OCI-LY3 (cell line): ENCODE measurements around the gene HECTD4.
"Not testable (repeated sequence)": the region's sequence is repeated elsewhere in the genome, so short reads cannot be mapped to it uniquely, and the experiment has no call there.

Experiments used
- H2AFZ ChIP-seq: fragments of 200-600, 300-600 bp; shearing (Covaris generic); 2 replicates; pipeline ENCODE4 v1.6.0; 2014; ENCODE audit warnings: antibody characterized with exemption, low read depth, low read length
- H3K27ac ChIP-seq: fragments of 200-600, 300-600 bp; sonication (generic); 2 replicates; pipeline ENCODE4 v1.5.1; 2014; ENCODE audit warnings: mild to moderate bottlenecking, low read length, moderate library complexity, mixed read lengths
- H3K27me3 ChIP-seq: fragments of 200-600, 300-600 bp; sonication (generic); 2 replicates; pipeline ENCODE4 v1.6.1; 2014; ENCODE audit warnings: low read depth, low read length, mixed read lengths
- H3K36me3 ChIP-seq: fragments of 200-600, 300-600 bp; sonication (generic); replicated peaks from 2 replicates; pipeline ENCODE3; 2014; ENCODE audit warnings: low read depth, low read length, mixed read lengths
- H3K4me1 ChIP-seq: fragments of 300-600, 200-600 bp; sonication (generic); 2 replicates; pipeline ENCODE4 v1.6.1; 2014; ENCODE audit warnings: low read length, mixed read lengths
- H3K4me2 ChIP-seq: fragments of 200-600, 300-600 bp; sonication (generic); 2 replicates; pipeline ENCODE4 v1.6.1; 2014; ENCODE audit warnings: low read length, mixed read lengths
- H3K4me3 ChIP-seq: fragments of 300-600, 200-600 bp; sonication (generic); 2 replicates; pipeline ENCODE4 v1.5.1; 2014; ENCODE audit warnings: antibody characterized with exemption, mild to moderate bottlenecking, low read length, moderate library complexity
- H3K79me2 ChIP-seq: fragments of 300-600, 200-600 bp; shearing (Covaris generic); 2 replicates; pipeline ENCODE4 v1.6.1; 2014; ENCODE audit warnings: mild to moderate bottlenecking, low read length, mixed read lengths
- H3K9ac ChIP-seq: fragments of 300-600, 200-600 bp; shearing (Covaris generic); 2 replicates; pipeline ENCODE4 v1.6.0; 2014; ENCODE audit warnings: mild to moderate bottlenecking, low read length, moderate library complexity
- H3K9me3 ChIP-seq: fragments of 200-600, 300-600 bp; shearing (Covaris generic); 2 replicates; pipeline ENCODE4 v1.6.1; 2014; ENCODE audit warnings: low read length, mixed read lengths; ENCODE audit not compliant: insufficient read depth
- H4K20me1 ChIP-seq: fragments of 200-600, 300-600 bp; sonication (generic); 2 replicates; pipeline ENCODE4 v1.6.1; 2016; ENCODE audit warnings: low read length, mixed read lengths; ENCODE audit not compliant: insufficient read depth
- CTCF ChIP-seq: fragments of 200-600, 300-600 bp; sonication (generic); IDR thresholded peaks from 2 replicates; pipeline ENCODE4 v1.5.1; 2014; ENCODE audit warnings: antibody characterized with exemption, low read length, low read depth
- EZH2phosphoT487 ChIP-seq: fragments of 200-600 bp; shearing (Covaris generic); IDR thresholded peaks from 2 replicates; pipeline ENCODE4 v1.6.1; 2018; ENCODE audit warnings: antibody characterized with exemption, mixed run types, low read depth

Gene HECTD4

GRCh38 chr12:112341046-112341825 lies 41.0 kb downstream of the HECTD4 start:
- Histone ChIP-seq H3K9me3 (no peaks in the 10 kb centered on the region), H3K36me3 (no peaks in the 10 kb centered on the region), H2AFZ (no peak overlapping the region), H3K4me1 (no peaks in the 10 kb centered on the region), H4K20me1 (no peaks in the 10 kb centered on the region), H3K27me3 (no peaks in the 10 kb centered on the region), H3K79me2 (peaks cover 23% of the 10 kb centered on the region; the same call in 1 of the 2 replicates), H3K9ac (no peak overlapping the region), H3K4me2 (no peak overlapping the region), H3K27ac (no peak overlapping the region), H3K4me3 (no peak overlapping the region)
- TF ChIP-seq CTCF (no peak), EZH2phosphoT487 (no peak)

GRCh38 chr12:112340230-112340629 lies 42.0 kb downstream of the HECTD4 start:
- Histone ChIP-seq H3K4me3 (no peak overlapping the region), H4K20me1 (no peaks in the 10 kb centered on the region), H3K4me2 (no peak overlapping the region), H3K4me1 (no peaks in the 10 kb centered on the region), H3K9ac (no peak overlapping the region), H3K36me3 (no peaks in the 10 kb centered on the region), H3K27me3 (no peaks in the 10 kb centered on the region), H3K79me2 (peaks cover 23% of the 10 kb centered on the region; the same call in 1 of the 2 replicates), H2AFZ (no peak overlapping the region), H3K27ac (no peak overlapping the region), H3K9me3 (no peaks in the 10 kb centered on the region)
- TF ChIP-seq CTCF (no peak), EZH2phosphoT487 (no peak)

DNA sequence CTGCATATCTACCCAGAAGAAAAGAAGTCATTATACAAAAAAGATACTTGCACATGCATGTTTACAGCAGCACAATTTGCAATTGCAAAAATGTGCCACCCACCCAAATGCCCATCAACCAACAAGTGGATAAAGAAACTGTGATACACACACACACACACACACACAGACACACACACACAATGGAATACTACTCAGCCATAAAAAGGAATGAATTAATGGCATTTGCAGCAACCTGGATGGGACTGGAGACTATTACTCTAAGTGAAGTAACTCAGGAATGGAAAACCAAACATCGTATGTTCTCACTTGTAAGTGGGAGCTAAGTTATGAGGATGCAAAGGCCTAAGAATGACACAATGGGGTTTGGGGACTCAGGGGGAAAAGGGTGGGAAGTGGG lies 47.2 kb downstream of the HECTD4 start:
- H3K27ac ChIP-seq, H2AFZ ChIP-seq, H3K4me1 ChIP-seq, H4K20me1 ChIP-seq, H3K4me3 ChIP-seq, H3K36me3 ChIP-seq, H3K4me2 ChIP-seq, H3K9ac ChIP-seq, H3K9me3 ChIP-seq, H3K27me3 ChIP-seq, H3K79me2 ChIP-seq: not testable (repeated sequence)

DNA sequence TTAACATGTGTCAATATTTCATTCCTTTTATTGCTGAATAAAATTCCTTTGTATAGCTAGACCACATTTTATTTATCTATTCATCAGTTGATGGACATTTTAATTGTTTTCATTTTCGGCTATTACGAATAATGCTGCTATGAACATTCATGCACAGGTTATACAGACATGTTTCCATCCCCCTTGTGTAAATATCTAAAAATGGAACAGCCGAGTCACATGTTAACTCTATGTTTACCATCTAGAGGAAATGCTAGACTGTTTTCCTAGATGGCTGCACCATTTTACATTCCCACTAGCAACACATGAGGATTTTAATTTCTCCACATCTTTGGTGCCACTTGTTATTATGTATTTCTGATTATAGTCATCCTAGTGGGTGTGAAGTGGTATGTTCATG lies 49.2 kb downstream of the HECTD4 start:
- no peaks in the 10 kb centered on the region for H3K36me3 ChIP-seq
- no peaks in the 10 kb centered on the region for H3K27me3 ChIP-seq
- H3K4me1 ChIP-seq = peaks cover 4% of the 10 kb centered on the region; the same call in 1 of the 2 replicates
- no peak overlapping the region for H3K4me2 ChIP-seq
- H3K9ac ChIP-seq = no peak overlapping the region
- H3K27ac ChIP-seq = no peak overlapping the region
- no peaks in the 10 kb centered on the region for H4K20me1 ChIP-seq
- no peak overlapping the region for H3K4me3 ChIP-seq
- H3K9me3 ChIP-seq = no peaks in the 10 kb centered on the region
- H3K79me2 ChIP-seq = no peaks in the 10 kb centered on the region; the same call in 1 of the 2 replicates
- TF ChIP-seq EZH2phosphoT487 (no peak), CTCF (no peak)
- H2AFZ ChIP-seq = no peak overlapping the region
